ENCODE measurements around the gene WASL.

The WASL gene

GRCh38 chr7:123751821-123752220, 3.0 kb upstream of the WASL start:
- no peak overlapping the region for H3K27ac ChIP-seq
- no peak for TF ChIP-seq ZFX (IDR thresholded peaks at IDR 0.05)
- TF ChIP-seq CTCF (conservative IDR thresholded peaks at IDR 0.05): no peak

- no peak overlapping the region for H3K27ac ChIP-seq
- TF ChIP-seq ZFX (IDR thresholded peaks at IDR 0.05) (no peak), CTCF (conservative IDR thresholded peaks at IDR 0.05) (no peak)
These were observed 1.8 kb upstream of the WASL start for GRCh38 chr7:123750389-123751230.

GRCh38 chr7:123749537-123749857, 694 bp upstream of the WASL start:
- peak overlapping the region; percentile 98 for H3K27ac ChIP-seq
- TF ChIP-seq ZFX (IDR thresholded peaks at IDR 0.05) (0 out of 2 replicates have a peak, but pooled peaks have one; percentile 2), CTCF (conservative IDR thresholded peaks at IDR 0.05) (peak; percentile 29; the same call in 1 of the 2 replicates)

- H3K27ac ChIP-seq: peak overlapping the region; percentile 98
These were observed 551 bp downstream of the WASL start for GRCh38 chr7:123748171-123748733.

GRCh38 chr7:123747620-123748141, 1.1 kb downstream of the WASL start:
- H3K27ac ChIP-seq: peak overlapping the region; percentile 98

More at GRCh38 chr7:123748171-123748733, 551 bp downstream of the WASL start:
- TF ChIP-seq ZFX (IDR thresholded peaks at IDR 0.05): peak; percentile 92
- TF ChIP-seq CTCF (conservative IDR thresholded peaks at IDR 0.05): no peak; the same call in 1 of the 2 replicates

GRCh38 chr7:123746931-123747488, 1.8 kb downstream of the WASL start:
- peak overlapping the region; percentile 98; the same call in 1 of the 2 replicates for H3K27ac ChIP-seq
- TF ChIP-seq ZFX (IDR thresholded peaks at IDR 0.05) (no peak), CTCF (conservative IDR thresholded peaks at IDR 0.05) (no peak)

More at GRCh38 chr7:123747620-123748141, 1.1 kb downstream of the WASL start:
- 0 out of 2 replicates have a peak, but pooled peaks have one; percentile 5 for TF ChIP-seq CTCF (conservative IDR thresholded peaks at IDR 0.05)
- no peak for TF ChIP-seq ZFX (IDR thresholded peaks at IDR 0.05)

GRCh38 chr7:123746055-123746454, 2.7 kb downstream of the WASL start:
- no peak overlapping the region for H3K27ac ChIP-seq
- no peak for TF ChIP-seq CTCF (conservative IDR thresholded peaks at IDR 0.05)
- TF ChIP-seq ZFX (IDR thresholded peaks at IDR 0.05): no peak
